CD14-positive monocyte (primary cell): ENCODE data around the gene EVL. TPM values are rescaled to one million over a fixed set of nuclear protein-coding genes. Genes with fewer than 3 reads are reported as not detected.

ENCODE experiments used
- DNase-seq, 3 donors: peaks; one replicate each; pipeline ENCODE4 v3.0.0-alpha.2; 2011 to 2022
- H2AFZ ChIP-seq: 2 replicates; pipeline ENCODE4 v1.6.0; 2012; ENCODE audit warnings: mild to moderate bottlenecking, low read depth, low read length, inconsistent platforms; ENCODE audit not compliant: insufficient read depth, poor library complexity, severe bottlenecking
- H3K27ac ChIP-seq, 2 donors: 1 replicate in 1 of 2; 2 replicates in 1 of 2; pipeline ENCODE4 v1.5.1; 2012 to 2013; ENCODE audit warnings: low read length in 2 of 2, control low read depth in 1 of 2, inconsistent platforms in 1 of 2, low read depth in 1 of 2, mild to moderate bottlenecking in 1 of 2
- H3K27me3 ChIP-seq, 2 donors: one replicate each; pipeline versions ENCODE4 v1.6.0 to v1.6.1; 2011 to 2013; ENCODE audit warnings: low read length in 2 of 2; ENCODE audit not compliant: control insufficient read depth in 2 of 2, insufficient read depth in 2 of 2
- H3K36me3 ChIP-seq, 2 donors: replicated peaks in 1 of 2; 1 replicate in 1 of 2; 2 replicates in 1 of 2; pipeline versions ENCODE4 v1.5.1 to v1.6.1; 2012 to 2013; ENCODE audit warnings: low read length in 2 of 2, control low read depth in 1 of 2, inconsistent platforms in 1 of 2, mild to moderate bottlenecking in 1 of 2; ENCODE audit not compliant: insufficient read depth in 2 of 2, control insufficient read depth in 1 of 2
- H3K4me1 ChIP-seq, 2 donors: 1 replicate in 1 of 2; 2 replicates in 1 of 2; pipeline versions ENCODE4 v1.5.1 to v1.6.1; 2012 to 2013; ENCODE audit warnings: low read length in 2 of 2, control low read depth in 1 of 2, inconsistent platforms in 1 of 2, mild to moderate bottlenecking in 1 of 2, moderate library complexity in 1 of 2; ENCODE audit not compliant: insufficient read depth in 2 of 2, control insufficient read depth in 1 of 2
- H3K4me2 ChIP-seq: replicated peaks from 2 replicates; pipeline ENCODE3; 2012; ENCODE audit warnings: low read length, moderate library complexity, mild to moderate bottlenecking; ENCODE audit not compliant: poor library complexity, severe bottlenecking; ENCODE audit errors: extremely low read depth
- H3K4me3 ChIP-seq, 3 experiments: fragments of 200-600 bp in 1 of 3; sonication (generic) in 1 of 3; replicated peaks in 1 of 3; 1 replicate in 2 of 3; 2 replicates in 1 of 3; pipeline ENCODE4 v1.5.1; 2011 to 2013; ENCODE audit warnings: low read length in 3 of 3, mild to moderate bottlenecking in 3 of 3, control low read depth in 2 of 3, low read depth in 2 of 3, inconsistent platforms in 1 of 3, moderate library complexity in 1 of 3
- H3K79me2 ChIP-seq: 2 replicates; pipeline ENCODE4 v1.6.0; 2012; ENCODE audit warnings: mild to moderate bottlenecking, control low read depth, inconsistent platforms, low read length, moderate library complexity; ENCODE audit not compliant: insufficient read depth
- H3K9ac ChIP-seq: 2 replicates; pipeline ENCODE4 v1.6.0; 2017; ENCODE audit warnings: low read length, mild to moderate bottlenecking; ENCODE audit not compliant: insufficient read depth, poor library complexity, severe bottlenecking
- H3K9me3 ChIP-seq, 2 donors: replicated peaks in 1 of 2; 1 replicate in 1 of 2; 2 replicates in 1 of 2; pipeline versions ENCODE4 v1.5.1 to v1.6.1; 2012 to 2013; ENCODE audit warnings: low read length in 2 of 2, control low read depth in 1 of 2; ENCODE audit not compliant: control insufficient read depth in 1 of 2, insufficient read depth in 1 of 2
- H4K20me1 ChIP-seq: 2 replicates; pipeline ENCODE4 v1.6.0; 2012; ENCODE audit warnings: mild to moderate bottlenecking, low read length, control low read depth, moderate library complexity; ENCODE audit not compliant: insufficient read depth
- H3K27ac Mint-ChIP-seq, 7 donors: one replicate each; pipeline ENCODE4 v1.8.0; 2020; ENCODE audit warnings: mild to moderate bottlenecking in 7 of 7, mixed read lengths in 7 of 7, moderate library complexity in 6 of 7, inconsistent platforms in 2 of 7
- H3K27me3 Mint-ChIP-seq, 3 donors: one replicate each; pipeline ENCODE4 v1.8.0; 2021 to 2022; ENCODE audit warnings: low read depth in 3 of 3, mild to moderate bottlenecking in 3 of 3, mixed read lengths in 3 of 3, moderate library complexity in 3 of 3, inconsistent platforms in 1 of 3
- H3K36me3 Mint-ChIP-seq, 2 donors: one replicate each; pipeline ENCODE4 v1.8.0; 2020; ENCODE audit warnings: mixed read lengths in 2 of 2, inconsistent platforms in 1 of 2, mild to moderate bottlenecking in 1 of 2
- H3K4me1 Mint-ChIP-seq: one replicate; pipeline ENCODE4 v1.8.0; 2020; ENCODE audit warnings: mild to moderate bottlenecking, mixed read lengths
- H3K4me3 Mint-ChIP-seq, 2 donors: one replicate each; pipeline ENCODE4 v1.8.0; 2020; ENCODE audit warnings: mild to moderate bottlenecking in 2 of 2, mixed read lengths in 2 of 2, moderate library complexity in 1 of 2
- H3K9me3 Mint-ChIP-seq, 7 donors: one replicate each; pipeline ENCODE4 v1.8.0; 2020 to 2022; ENCODE audit warnings: mixed read lengths in 7 of 7, mild to moderate bottlenecking in 6 of 7, moderate library complexity in 6 of 7, inconsistent platforms in 2 of 7
- WGBS: methylation state at CpG from one replicate; pipeline ENCODE4 v1.1.5; 2013; ENCODE audit warnings: missing lambda C conversion rate; ENCODE audit not compliant: insufficient coverage; 5-methylcytosine and 5-hydroxymethylcytosine counted together
- intact Hi-C, 2 donors: fragments of 100-400 bp; cut with micrococcal nuclease; formaldehyde crosslinking; loops; one replicate each; pipeline versions ENCODE4 v1.15.0 to v1.15.1; 2023
- polyA plus RNA-seq, 3 donors: library from polyadenylated mRNA; depleted of rRNA in 1 of 3; unstranded in 2 of 3; stranded (reverse) in 1 of 3; fragments of 300-500 nt in 2 of 3; fragments of >200 nt in 1 of 3; fragmentation: Illumina TruSeq in 2 of 3; gene quantifications; 1 replicate in 2 of 3; 2 replicates in 1 of 3; pipeline ENCODE4 v1.2.3, GENCODE V29; 2012 to 2021
- TF ChIP-seq, protein P1 (sequence below): fragments of 200-600 bp; IDR thresholded peaks from one replicate; pipeline ENCODE4 v1.8.0; 2022; ENCODE audit warnings: antibody characterized with exemption, mild to moderate bottlenecking

EVL gene
- polyA plus RNA-seq, 3 donors: 3.2 to 131 (median 6.7) TPM

DNA sequence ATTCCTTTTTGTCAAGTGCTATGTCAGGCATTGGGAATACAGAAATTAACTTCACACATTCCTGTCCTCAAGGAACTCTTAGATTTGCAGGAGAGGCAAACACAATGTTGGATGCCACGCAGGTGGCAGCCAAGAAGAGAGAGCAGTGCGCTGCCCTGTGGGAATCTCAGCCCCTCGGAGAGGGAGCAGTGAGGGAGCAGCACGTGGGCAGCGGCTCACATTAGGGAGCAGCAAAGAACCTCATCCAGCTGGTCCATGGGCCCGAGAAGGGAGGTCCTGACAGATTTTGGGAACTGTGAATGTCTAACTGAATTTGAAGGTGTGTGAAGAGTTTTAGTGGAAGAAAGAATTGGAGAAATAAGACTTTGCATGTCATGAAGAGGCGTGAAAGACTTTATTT is 47.2 kb upstream of the EVL start:
- peaks cover 6% of the 10 kb centered on the region for H3K4me1 Mint-ChIP-seq
- Histone ChIP-seq H2AFZ (no peak overlapping the region), H3K27me3 (no peaks in the 10 kb centered on the region), H4K20me1 (no peaks in the 10 kb centered on the region), H3K27ac (no peak overlapping the region), H3K4me2 (no peak overlapping the region), H3K9ac (no peak overlapping the region), H3K4me1 (peaks cover 4 to 5% of the 10 kb centered on the region in 2 donors), H3K4me3 (no peak overlapping the region), H3K36me3 (no peaks in the 10 kb centered on the region), H3K9me3 (no peaks in the 10 kb centered on the region), H3K79me2 (no peaks in the 10 kb centered on the region)
- TF ChIP-seq, protein P1, sequence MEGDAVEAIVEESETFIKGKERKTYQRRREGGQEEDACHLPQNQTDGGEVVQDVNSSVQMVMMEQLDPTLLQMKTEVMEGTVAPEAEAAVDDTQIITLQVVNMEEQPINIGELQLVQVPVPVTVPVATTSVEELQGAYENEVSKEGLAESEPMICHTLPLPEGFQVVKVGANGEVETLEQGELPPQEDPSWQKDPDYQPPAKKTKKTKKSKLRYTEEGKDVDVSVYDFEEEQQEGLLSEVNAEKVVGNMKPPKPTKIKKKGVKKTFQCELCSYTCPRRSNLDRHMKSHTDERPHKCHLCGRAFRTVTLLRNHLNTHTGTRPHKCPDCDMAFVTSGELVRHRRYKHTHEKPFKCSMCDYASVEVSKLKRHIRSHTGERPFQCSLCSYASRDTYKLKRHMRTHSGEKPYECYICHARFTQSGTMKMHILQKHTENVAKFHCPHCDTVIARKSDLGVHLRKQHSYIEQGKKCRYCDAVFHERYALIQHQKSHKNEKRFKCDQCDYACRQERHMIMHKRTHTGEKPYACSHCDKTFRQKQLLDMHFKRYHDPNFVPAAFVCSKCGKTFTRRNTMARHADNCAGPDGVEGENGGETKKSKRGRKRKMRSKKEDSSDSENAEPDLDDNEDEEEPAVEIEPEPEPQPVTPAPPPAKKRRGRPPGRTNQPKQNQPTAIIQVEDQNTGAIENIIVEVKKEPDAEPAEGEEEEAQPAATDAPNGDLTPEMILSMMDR: no peak
- H3K36me3 Mint-ChIP-seq: no peaks in the 10 kb centered on the region
- peaks cover 0 to 2% (median 0%) of the 10 kb centered on the region in 7 donors for H3K9me3 Mint-ChIP-seq
- DNase-seq: no peak
- no peak overlapping the region for H3K27ac Mint-ChIP-seq
- H3K4me3 Mint-ChIP-seq: no peak overlapping the region
- peaks cover 0 to 3% (median 0%) of the 10 kb centered on the region in 3 donors for H3K27me3 Mint-ChIP-seq
- intact Hi-C loops: no loop called here
- 98% methylated on average over 5 of the region's 7 CpGs for WGBS

GRCh38 chr14:100018482-100018881 is 46.7 kb upstream of the EVL start:
- no peak overlapping the region for H3K4me2 ChIP-seq
- Mint-ChIP-seq H3K4me1 (peaks cover 6% of the 10 kb centered on the region), H3K27me3 (peaks cover 0 to 3% (median 0%) of the 10 kb centered on the region in 3 donors), H3K9me3 (peaks cover 0 to 2% (median 0%) of the 10 kb centered on the region in 7 donors), H3K4me3 (no peak overlapping the region), H3K27ac (no peak overlapping the region), H3K36me3 (no peaks in the 10 kb centered on the region)
- no peaks in the 10 kb centered on the region for H3K36me3 ChIP-seq
- H3K79me2 ChIP-seq: no peaks in the 10 kb centered on the region
- H2AFZ ChIP-seq: no peak overlapping the region
- TF ChIP-seq, protein P1: no peak
- H3K4me1 ChIP-seq: peaks cover 4 to 5% of the 10 kb centered on the region in 2 donors
- 93% methylated on average over 6 of the region's 8 CpGs for WGBS
- intact Hi-C loops: no loop called here
- H4K20me1 ChIP-seq: no peaks in the 10 kb centered on the region
- H3K4me3 ChIP-seq: no peak overlapping the region
- no peaks in the 10 kb centered on the region for H3K9me3 ChIP-seq
- no peak overlapping the region for H3K27ac ChIP-seq
- no peaks in the 10 kb centered on the region for H3K27me3 ChIP-seq
- no peak overlapping the region for H3K9ac ChIP-seq
- no peak for DNase-seq
